22Rv1 (cell line): ENCODE data around the gene HMCES.

Source experiments
- ZFX ChIP-seq: fragments of 450-650 bp; IDR thresholded peaks from 2 replicates; pipeline ENCODE4 v1.6.1; 2017; ENCODE audit warnings: antibody characterized with exemption, borderline replicate concordance
- TF ChIP-seq, protein P1 (sequence below): fragments of 450-650 bp; IDR thresholded peaks from 2 replicates; pipeline ENCODE4 v1.5.1; 2017; ENCODE audit warnings: mild to moderate bottlenecking

DNA sequence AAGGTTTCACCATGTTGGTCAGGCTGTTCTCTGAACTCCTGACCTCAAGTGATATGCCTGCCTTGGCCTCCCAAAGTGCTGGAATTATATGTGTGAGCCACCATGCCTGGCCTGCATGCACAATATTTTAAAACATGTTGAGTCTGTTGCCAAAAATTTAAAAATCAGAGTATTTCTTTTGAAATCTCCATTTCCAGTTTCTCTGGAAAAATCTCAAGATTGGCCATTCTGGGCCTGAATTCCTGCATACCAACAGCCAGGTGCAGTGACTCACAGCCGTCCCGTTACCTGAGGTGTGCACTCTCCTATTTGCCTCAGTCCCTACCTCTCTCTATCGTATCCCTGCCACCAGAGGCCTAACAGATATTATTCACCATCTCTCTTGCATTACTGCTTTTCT lies 44.2 kb upstream of the HMCES start:
- TF ChIP-seq, protein P1, sequence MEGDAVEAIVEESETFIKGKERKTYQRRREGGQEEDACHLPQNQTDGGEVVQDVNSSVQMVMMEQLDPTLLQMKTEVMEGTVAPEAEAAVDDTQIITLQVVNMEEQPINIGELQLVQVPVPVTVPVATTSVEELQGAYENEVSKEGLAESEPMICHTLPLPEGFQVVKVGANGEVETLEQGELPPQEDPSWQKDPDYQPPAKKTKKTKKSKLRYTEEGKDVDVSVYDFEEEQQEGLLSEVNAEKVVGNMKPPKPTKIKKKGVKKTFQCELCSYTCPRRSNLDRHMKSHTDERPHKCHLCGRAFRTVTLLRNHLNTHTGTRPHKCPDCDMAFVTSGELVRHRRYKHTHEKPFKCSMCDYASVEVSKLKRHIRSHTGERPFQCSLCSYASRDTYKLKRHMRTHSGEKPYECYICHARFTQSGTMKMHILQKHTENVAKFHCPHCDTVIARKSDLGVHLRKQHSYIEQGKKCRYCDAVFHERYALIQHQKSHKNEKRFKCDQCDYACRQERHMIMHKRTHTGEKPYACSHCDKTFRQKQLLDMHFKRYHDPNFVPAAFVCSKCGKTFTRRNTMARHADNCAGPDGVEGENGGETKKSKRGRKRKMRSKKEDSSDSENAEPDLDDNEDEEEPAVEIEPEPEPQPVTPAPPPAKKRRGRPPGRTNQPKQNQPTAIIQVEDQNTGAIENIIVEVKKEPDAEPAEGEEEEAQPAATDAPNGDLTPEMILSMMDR: no peak
- no peak for TF ChIP-seq ZFX
